Stimulated activated CD8-positive, alpha-beta memory T cell treated with anti-CD3 and anti-CD28 coated beads, Interleukin-7, amount 100 ng/mL, for 1 hour (primary cell): ENCODE data around the gene SCIMP.
"Not testable (repeated sequence)": the region's sequence is repeated elsewhere in the genome, so short reads cannot be mapped to it uniquely, and the experiment has no call there.

Experiments
- DNase-seq, 2 donors: peaks; one replicate each; pipeline ENCODE4 v3.0.0-alpha.2; 2020; ENCODE audit warnings: low read depth in 2 of 2

Gene SCIMP

GRCh38 chr17:5234645-5235576 is at the start of gene SCIMP:
TSS of gene SCIMP (minus strand) at chr17:5234860. CDS start at chr17:5234755, 105 bp downstream.
- DNase-seq = no peak

DNA sequence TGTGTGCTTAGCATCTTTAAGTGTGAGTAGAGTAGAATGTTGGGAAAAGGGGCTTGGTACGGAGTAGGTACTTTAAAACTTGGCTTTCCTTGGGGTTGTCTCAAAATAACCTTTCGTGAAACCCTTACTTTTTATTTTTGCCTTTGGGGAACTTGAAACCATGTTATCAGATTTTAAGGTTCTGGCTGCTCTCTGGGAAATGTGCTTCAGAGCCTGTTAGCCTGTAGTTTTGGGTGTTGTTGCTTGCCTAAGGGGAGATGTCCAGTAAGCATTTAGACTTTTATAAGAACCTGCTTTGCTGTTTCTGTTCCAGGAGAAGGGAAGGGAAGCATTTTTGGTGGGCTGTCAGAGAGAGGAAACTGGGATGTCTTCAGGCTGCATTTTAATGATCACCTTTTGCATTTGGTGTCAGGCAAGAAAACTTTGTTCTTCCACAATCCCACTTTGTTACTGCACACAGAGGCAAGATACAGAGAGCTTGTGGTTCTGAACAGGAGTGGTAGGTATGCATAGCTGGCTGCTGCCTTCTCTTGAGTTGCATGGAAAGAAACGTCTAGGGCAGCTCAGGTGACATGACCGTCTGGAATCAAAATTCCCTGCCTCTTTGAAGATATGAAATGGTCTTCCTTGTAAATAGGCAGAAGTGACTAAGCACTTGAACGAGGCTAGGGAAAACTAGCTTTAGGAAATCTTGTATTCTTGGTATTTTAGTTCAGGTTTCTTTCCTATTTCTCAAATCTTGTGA is 49.1 kb upstream of the SCIMP start:
- DNase-seq = no peak

- DNase-seq = peak; percentile 0 to 4
These were observed 48.1 kb upstream of the SCIMP start for GRCh38 chr17:5282642-5283217.

DNA sequence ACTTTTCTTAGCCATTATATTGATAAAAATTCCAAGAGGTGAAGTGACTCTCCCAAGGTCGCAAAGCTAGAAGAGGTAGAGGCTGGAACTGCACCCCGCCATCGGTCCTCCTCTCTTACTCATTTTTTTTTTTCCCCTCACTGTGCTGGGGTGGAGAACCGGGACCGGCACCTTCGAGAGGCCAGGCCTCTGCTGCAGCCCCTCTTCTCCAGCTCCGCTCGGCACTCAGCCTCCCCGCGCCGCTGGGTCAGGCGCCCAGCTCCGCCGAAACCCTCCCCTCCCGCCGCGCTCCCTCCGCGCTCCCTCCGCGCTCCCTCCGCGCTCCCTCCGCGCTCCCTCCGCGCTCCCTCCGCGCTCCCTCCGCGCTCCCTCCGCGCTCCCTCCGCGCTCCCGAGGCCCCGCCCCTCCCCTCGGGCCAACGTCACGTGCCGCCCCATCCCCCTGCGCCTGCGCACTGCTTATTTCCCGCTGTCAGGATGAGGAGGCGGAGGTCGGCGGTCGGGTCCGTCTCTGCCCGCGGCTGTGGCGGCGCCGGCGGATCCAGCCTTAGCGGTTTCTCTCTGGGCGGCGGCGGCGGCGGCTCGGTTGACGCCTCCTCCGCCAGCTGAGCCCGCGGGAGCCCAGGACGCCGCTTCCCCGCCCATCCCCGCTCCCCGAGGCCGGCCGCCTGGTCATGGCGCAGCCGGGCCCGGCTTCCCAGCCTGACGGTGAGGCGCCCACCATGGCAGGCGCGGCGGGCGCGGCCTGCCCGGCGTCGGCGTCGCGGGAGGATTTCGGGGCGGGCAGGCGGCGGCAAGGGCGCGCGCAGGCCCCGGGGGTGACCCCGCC is 47.4 kb upstream of the SCIMP start, which contains the start of gene RABEP1:
TSS of gene RABEP1 (plus strand) at position 471 of the 828 bp plus-strand sequence. CDS start at position 674, 203 bp downstream.
- peak; percentile 87 to 90 for DNase-seq

- no peak for DNase-seq
These were observed 37.7 kb upstream of the SCIMP start for GRCh38 chr17:5272322-5272721.

DNA sequence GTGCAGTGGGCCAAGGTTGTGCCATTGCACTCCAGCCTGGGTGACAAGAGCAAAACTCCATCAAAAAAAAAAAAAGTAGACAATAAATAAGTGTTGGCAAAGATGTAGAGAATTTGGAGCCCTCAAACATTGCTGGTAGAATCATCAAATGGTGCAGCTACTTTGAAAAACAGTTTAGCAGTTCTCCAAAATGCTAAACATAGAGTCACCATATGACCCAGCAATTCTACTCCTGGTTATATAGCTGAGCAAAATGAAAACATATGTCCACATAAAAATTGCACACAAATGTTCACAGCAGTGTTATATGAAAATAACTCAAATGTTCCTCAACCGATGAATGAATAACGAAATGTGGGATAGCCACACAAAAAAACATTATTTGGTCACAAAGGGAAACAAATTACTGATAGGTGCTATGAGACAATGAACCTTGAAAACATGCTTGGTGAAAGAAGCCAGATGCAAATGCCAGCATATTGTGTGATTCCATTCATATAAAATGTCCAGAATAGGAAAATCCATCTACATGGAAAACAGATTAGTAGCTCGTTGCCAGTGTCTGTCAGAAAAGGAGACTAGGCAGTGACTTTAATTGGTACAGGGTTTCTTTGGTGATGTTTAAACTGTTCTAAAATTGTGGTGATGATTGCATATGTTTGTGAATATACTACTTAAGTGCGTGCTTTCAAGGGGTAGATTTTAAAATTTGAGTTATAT is 34.7 kb upstream of the SCIMP start:
- DNase-seq = no peak

DNA sequence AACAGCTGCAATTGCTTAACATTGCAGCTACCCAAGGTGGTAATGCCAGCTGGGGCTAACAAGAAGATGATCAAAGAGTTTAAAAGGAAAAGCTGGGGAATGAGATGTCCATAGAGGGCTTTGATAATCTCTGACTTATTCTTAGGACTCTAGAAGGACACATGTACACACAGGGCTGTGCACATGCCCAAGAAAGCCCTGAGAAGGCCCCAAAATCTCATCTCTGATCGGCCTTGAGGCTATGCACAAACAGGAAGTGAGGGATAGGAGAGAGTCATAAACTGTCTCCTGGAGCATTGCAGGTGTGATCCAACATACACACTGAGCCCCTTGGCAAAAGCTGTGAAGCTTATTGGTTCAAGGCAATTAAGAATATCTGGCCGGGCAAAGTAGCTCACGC is 30.2 kb upstream of the SCIMP start:
- no peak for DNase-seq

DNA sequence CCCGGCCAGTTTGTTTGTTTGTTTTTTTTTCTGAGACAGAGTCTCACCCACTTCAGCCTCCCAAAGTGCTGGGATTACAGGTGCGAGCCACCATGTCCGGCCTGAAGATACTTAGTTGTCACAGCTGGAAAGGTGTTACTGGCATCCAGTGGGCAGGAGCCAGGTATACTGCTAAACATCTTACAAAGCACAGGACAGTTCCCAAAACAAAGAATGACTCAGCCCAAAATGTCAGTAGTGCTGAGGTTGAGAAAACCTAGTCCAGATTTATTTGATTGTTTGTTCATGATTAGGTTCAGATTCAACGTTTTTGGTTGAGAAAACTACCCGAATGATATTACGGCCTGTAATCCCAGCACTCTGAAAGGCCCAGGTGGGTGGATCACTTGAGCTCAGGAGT is 28.8 kb upstream of the SCIMP start:
- DNase-seq = no peak

- DNase-seq = no peak
These were observed 27.8 kb upstream of the SCIMP start for GRCh38 chr17:5262416-5262991.

GRCh38 chr17:5260542-5260941 is 25.9 kb upstream of the SCIMP start:
- DNase-seq = no peak

DNA sequence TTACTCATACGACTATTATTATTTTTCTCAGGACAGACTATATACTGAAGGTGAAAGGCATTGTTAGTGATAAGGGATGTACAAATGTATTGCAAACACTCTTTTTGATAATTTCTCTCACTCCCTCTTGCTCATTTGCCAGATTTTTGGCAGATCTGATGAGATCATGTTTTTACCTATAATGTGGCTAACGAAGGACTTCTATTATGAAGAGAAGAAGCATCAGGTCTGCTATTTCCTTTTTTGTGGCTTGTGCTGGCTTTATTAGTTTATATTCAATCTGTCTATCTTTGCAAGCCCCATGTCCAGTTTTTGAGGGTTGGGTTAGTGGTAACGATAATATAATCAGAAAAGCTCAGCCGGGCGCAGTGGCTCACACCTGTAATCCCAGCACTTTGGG is 22.5 kb upstream of the SCIMP start:
- no peak for DNase-seq

GRCh38 chr17:5254903-5255521 is 20.4 kb upstream of the SCIMP start:
- no peak for DNase-seq

DNA sequence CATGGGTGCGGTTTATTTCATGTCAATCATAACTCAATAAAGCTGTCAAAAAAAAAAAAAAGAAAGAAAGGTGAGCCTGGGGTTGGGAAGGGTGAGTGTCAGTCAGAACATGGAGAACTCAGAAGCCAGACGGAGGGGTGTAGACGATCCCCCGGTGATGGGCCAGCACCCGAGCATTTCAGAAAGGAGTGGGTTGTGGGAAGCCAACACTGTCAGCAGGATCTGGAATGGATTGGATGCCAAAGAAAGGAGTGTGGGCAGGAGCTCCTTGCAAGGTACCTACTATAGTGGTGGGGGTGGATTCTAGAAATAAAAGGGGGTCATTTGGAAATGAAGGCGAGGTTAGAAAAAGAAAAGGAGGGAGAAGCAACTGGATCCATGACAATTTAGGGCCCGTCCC is 19.8 kb upstream of the SCIMP start:
- DNase-seq = no peak

DNA sequence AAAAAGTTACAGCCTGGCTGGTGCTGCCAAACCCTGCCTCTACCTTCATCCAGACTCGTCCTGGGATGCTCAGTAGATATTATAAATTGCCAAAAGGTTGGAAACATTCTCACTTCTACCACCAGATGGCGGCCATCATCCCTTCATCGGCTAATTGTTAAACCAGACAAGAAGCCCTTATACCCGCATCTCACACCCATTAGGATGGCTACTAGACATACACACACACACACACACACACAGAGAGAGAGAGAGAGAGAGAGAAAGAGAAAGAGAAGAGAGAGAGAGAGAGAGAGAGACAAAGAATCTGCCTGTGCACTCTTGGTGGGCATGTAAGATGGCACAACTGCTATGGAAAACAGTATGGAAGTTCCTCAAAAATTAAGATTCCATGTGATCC is 15.0 kb upstream of the SCIMP start:
- peak; percentile 30 to 44 for DNase-seq

GRCh38 chr17:5248821-5249479 is 14.3 kb upstream of the SCIMP start:
- DNase-seq = no peak

- no peak for DNase-seq
These were observed 13.0 kb upstream of the SCIMP start for GRCh38 chr17:5247621-5248020.

DNA sequence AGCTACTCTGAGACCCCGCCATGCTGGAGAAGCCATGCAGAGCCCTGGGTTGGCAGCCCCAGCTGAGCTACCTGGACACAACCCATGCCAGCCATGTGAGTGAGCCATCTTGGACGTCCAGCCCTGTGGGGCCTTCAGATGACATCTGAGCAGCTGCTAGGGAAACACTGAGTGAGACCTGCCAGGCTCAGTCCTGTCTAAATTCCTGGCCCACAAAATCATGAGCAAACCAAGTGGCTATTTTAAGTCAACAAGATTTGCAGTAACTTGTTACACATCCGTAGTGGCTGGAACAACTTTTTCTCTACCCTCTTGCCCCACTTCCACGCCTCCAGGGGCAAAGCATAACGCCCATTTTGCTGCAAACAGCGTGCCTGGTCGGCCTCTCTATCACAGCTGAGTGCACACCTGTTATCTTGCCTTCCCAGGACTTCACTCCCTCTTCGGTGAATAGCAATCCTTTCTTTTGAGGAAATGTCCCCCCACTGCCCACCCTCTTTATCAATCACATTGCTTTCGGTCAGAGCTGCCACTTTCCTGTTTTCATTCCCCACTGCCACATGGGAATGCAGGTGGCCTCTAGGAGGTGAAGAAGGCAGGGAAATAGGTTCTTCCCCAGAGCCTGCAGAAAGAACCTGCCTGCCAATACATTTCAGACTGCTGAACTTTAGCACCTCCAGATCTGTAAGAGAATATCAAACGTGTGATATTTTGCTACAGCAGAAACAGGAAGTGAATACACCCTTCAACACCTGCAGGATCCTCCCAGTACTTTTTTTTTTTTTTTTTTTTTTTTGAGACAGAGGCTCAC is 7.4 kb upstream of the SCIMP start:
- no peak for DNase-seq

GRCh38 chr17:5239769-5240168 is 5.1 kb upstream of the SCIMP start:
- not testable (repeated sequence) for DNase-seq

- DNase-seq = no peak
These were observed 3.7 kb upstream of the SCIMP start for GRCh38 chr17:5238333-5238732.
